ENCODE data around the gene GPR17.

GPR17 gene

DNA sequence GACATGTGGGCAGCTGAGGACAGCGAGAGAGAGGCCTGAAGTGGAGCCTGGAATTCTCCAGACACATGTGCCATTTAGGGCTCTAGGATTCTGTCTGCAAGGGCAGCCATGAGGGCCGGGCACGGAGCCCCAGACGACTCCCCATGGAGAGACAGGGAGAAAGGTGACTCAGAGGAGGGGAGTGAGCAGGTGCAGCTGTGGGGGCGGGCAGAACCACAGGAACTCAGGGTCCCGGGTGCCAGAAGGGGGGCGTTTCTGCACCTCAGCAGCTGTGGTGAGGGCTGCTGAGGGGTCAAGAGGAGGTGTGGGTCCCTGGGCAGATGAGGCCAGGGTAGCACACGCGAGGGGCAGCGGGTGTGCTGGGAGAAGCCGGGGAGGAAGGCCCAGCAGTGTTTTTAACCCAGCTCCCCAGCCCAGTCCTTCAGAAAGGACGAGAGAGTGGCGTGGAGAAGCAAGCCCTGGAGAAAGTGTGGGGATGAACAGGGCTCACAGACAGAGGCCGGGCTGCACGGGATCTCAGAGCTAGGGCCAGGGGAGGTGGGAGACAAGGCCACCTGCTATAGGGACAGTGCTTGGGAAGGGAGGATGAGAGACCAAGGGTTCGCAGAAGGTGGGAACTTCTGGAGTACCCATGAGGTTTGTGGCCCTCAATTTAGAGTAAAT, 7.6 kb downstream of the GPR17 start:
- Histone ChIP-seq H3K36me3 (replicated peaks) (no peaks in the 10 kb centered on the region), H3K27me3 (replicated peaks) (no peaks in the 10 kb centered on the region), H3K4me3 (ENCODE audit: low read depth, low read length) (no peak overlapping the region), H3K27ac (no peak overlapping the region)
- TF ChIP-seq, protein P1, sequence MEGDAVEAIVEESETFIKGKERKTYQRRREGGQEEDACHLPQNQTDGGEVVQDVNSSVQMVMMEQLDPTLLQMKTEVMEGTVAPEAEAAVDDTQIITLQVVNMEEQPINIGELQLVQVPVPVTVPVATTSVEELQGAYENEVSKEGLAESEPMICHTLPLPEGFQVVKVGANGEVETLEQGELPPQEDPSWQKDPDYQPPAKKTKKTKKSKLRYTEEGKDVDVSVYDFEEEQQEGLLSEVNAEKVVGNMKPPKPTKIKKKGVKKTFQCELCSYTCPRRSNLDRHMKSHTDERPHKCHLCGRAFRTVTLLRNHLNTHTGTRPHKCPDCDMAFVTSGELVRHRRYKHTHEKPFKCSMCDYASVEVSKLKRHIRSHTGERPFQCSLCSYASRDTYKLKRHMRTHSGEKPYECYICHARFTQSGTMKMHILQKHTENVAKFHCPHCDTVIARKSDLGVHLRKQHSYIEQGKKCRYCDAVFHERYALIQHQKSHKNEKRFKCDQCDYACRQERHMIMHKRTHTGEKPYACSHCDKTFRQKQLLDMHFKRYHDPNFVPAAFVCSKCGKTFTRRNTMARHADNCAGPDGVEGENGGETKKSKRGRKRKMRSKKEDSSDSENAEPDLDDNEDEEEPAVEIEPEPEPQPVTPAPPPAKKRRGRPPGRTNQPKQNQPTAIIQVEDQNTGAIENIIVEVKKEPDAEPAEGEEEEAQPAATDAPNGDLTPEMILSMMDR (IDR thresholded peaks at IDR 0.05; ENCODE audit: low read depth, low read length, missing control alignments): no peak
- DNase-seq: no peak
- in situ Hi-C loops (cut with HindIII; ENCODE audit: low pct_ligation_motif_present, low sequenced_read_pairs): no loop called here

DNA sequence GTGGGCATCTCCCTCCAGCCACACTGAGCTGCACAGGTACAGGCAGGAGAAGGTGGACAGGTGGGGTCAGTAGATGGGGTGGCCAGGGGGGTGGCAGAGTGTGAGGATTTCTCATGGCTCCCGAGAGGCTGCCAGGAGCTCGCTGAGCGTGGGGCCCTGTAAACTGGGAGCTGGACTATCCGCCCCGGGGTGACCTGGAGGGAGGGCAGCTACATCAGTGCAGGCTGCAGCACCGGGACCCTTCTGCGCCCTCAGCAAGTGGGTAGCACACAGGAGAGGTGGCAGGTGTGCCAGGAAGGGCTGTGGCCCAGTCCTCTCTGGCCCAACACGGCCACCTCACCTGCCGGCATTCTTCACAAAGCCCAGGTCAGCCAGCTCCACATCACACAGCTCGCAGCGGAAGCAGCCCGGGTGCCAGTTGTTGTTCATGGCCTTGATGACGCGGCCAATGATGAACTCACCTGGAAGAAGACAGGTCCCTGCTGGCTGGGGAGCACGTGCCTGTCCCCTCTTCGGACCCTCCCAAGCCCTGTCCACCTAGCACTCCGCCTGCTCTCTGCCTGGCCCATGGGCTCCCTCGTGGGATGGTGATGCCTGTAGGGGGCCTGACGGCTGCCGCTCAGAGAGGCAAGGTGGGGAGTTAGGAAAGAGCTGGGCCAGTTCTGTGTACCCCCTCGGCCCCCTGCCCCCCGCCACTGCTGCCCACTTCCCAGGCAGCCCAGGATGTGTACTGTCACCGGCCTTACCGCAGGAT, 8.3 kb downstream of the GPR17 start:
- in situ Hi-C loops (cut with HindIII; ENCODE audit: low pct_ligation_motif_present, low sequenced_read_pairs): no loop called here
- no peaks in the 10 kb centered on the region for H3K27me3 ChIP-seq (replicated peaks)
- no peak overlapping the region for H3K27ac ChIP-seq
- TF ChIP-seq, protein P1 (IDR thresholded peaks at IDR 0.05; ENCODE audit: low read depth, low read length, missing control alignments): no peak
- DNase-seq: no peak
- no peaks in the 10 kb centered on the region for H3K36me3 ChIP-seq (replicated peaks)
- no peak overlapping the region for H3K4me3 ChIP-seq (ENCODE audit: low read depth, low read length)

DNA sequence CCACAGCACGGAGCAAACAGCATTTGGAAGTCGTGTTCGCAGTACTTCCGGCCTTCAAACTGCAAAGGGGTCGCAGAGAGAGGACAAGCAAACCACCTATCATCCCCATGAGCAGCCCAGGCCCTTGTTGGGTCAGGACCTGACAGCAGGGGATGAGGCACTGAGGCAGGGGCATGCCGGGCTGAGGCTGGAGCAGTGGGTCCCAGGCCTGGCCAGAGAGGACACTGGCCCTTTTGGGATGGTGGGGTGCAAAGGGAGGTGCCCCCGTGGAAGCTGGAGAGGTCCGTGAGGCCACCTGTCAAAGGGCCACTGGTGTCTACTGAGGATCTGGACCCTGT, 8.9 kb downstream of the GPR17 start:
- Histone ChIP-seq H3K4me3 (ENCODE audit: low read depth, low read length) (no peak overlapping the region), H3K27ac (no peak overlapping the region), H3K27me3 (replicated peaks) (no peaks in the 10 kb centered on the region), H3K36me3 (replicated peaks) (no peaks in the 10 kb centered on the region)
- in situ Hi-C loops (cut with HindIII; ENCODE audit: low pct_ligation_motif_present, low sequenced_read_pairs): no loop called here
- TF ChIP-seq, protein P1 (IDR thresholded peaks at IDR 0.05; ENCODE audit: low read depth, low read length, missing control alignments): no peak
- DNase-seq: no peak

DNA sequence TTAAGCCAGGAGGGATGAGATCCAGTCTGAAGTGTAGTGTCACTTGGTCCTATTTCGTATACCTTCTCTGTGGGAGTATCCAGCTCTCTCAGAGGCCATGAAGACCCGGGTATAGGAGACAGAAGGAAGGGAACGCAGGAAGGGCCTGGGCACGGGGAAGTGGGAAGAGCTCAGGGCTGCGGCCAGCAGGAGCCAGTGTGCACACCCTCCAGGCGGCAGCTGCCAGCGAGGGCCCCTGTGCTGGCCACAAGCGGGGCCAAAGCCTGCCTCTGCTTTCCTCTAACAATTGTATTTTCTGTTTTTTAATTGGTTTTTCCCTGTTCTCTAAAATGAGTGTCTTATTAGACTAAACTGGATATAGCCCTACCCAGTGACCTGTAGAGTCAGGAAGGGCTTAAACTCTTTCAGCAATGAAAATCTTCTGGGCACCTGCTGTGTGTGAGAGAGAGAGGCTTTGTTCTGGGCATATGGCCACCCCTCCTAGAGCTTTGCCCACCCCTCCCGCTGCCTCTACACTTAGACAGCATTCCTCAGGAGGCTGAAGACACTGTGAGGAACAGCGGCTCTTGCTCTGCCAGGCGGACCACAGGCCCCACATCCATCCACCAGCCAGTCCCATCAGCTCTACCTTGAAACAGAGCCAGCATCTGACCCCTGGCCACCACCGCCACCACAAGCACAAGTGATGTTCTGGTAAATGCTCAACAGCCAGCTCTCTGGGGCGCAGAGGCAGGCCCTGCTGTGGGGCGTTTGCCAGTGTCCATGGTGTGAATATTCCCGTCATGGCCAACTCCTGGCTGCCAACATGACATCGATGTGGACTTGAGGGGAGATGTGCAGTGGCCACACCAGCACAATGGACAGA, 9.5 kb downstream of the GPR17 start:
- H3K27ac ChIP-seq: no peak overlapping the region
- H3K4me3 ChIP-seq (ENCODE audit: low read depth, low read length): no peak overlapping the region
- H3K36me3 ChIP-seq (replicated peaks): no peaks in the 10 kb centered on the region
- no peaks in the 10 kb centered on the region for H3K27me3 ChIP-seq (replicated peaks)
- in situ Hi-C loops (cut with HindIII; ENCODE audit: low pct_ligation_motif_present, low sequenced_read_pairs): no loop called here
- no peak for DNase-seq
- TF ChIP-seq, protein P1 (IDR thresholded peaks at IDR 0.05; ENCODE audit: low read depth, low read length, missing control alignments): no peak

DNA sequence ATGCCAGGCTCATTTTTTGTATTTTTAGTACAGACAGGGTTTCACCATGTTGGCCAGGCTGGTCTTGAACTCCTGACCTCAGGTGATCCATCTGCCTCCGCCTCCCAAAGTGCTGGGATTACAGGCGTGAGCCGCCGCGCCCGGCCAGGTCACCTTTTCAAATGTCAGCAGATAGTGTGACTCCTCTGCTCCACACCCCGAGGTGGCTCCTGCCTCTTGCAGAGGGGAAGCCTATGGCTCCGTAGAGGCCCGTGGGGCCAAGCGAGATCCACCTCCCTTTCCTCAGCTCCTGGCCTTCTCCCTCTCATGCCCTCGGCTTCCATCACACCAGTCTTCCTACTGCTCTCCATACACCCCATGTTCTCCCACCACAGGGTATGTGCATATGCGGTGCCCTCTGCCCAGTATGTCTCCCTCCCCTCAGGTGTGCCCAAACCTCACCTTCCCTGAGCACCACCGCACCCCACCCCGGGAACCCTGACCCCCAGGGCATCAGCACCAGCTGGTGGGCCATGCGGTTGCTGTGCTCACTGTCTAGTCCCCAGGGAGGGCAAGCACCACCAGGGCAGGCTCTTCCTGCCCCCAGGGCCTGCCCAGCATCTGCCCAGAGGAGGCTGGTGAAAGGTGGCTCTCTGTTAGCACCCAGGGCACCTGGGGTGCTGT, 10.7 kb downstream of the GPR17 start:
- TF ChIP-seq, protein P1 (IDR thresholded peaks at IDR 0.05; ENCODE audit: low read depth, low read length, missing control alignments): no peak

More for the DNA sequence above, 10.7 kb downstream of the GPR17 start:
- in situ Hi-C loops (cut with HindIII; ENCODE audit: low pct_ligation_motif_present, low sequenced_read_pairs): no loop called here
- Histone ChIP-seq H3K4me3 (ENCODE audit: low read depth, low read length) (no peak overlapping the region), H3K36me3 (replicated peaks) (no peaks in the 10 kb centered on the region), H3K27me3 (replicated peaks) (no peaks in the 10 kb centered on the region), H3K27ac (no peak overlapping the region)
- DNase-seq: no peak

Measured in brain microvascular endothelial cell (primary cell).